ENCODE results near the gene GAST. TPM values are rescaled to one million over a fixed set of nuclear protein-coding genes. Genes with fewer than 3 reads are reported as not detected.

The GAST gene
- total RNA-seq, 1 donor from 2014 or later, result not detected

GRCh38 chr17:41724476-41725050 is 12.4 kb downstream of the GAST start:
- TF ChIP-seq CTCF (IDR thresholded peaks at IDR 0.05), result no peak
- ATAC-seq (no peak), DNase-seq (no peak)
- Histone ChIP-seq H3K27ac (no peak overlapping the region), H3K27me3 (ENCODE audit: low read depth) (no peaks in the 10 kb centered on the region), H3K36me3 (no peaks in the 10 kb centered on the region), H3K4me3 (no peak overlapping the region), H3K9me3 (no peaks in the 10 kb centered on the region), H3K4me1 (no peaks in the 10 kb centered on the region)
- intact Hi-C loops (cut with DNase I), result no loop called here

DNA sequence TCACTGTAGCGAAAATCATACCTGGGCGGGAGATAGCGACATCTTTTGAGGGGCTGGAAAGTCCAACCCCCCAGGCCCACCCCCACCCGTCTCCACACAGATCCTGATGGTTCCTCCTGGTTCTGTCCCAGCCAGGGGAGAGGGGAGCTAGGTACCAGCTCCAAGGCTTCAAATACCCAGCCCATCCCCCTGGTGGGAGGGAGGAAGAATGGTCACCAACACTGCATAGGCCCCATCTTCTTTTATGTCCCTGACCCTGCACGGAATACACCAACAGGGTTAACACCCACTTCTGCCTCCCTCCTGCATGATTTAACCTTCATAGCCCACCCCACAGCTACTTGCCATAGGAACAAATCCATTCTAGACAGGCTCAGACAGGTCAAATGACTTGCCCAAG is 13.0 kb downstream of the GAST start:
- no peak for DNase-seq

DNA sequence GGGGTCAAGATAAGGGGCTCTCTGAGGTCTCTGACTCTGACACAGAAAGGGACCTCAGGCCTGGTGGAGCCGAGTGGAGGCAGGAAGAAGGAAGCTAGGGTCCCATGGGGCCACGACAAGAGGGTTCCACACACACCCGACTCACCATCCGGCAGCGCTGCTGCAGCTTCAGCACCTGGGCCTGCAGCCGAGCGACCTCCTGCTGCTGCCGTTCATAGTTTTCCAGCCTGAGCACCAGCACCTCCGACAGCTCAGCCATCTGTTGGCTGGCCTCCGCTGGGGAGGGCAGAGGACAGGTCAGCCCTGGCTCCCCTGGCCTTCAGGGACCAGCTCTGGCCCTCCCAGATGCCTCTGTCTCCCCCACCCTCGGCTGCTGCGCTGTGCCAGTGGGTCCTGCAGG is 15.9 kb downstream of the GAST start:
- Histone ChIP-seq H3K27me3 (ENCODE audit: low read depth) (peaks cover 14% of the 10 kb centered on the region), H3K4me1 (no peaks in the 10 kb centered on the region), H3K36me3 (no peaks in the 10 kb centered on the region), H3K4me3 (no peak overlapping the region), H3K27ac (no peak overlapping the region), H3K9me3 (no peaks in the 10 kb centered on the region)
- DNase-seq, result no peak
- ATAC-seq, result no peak
- intact Hi-C loops (cut with DNase I), result no loop called here
- TF ChIP-seq CTCF (IDR thresholded peaks at IDR 0.05), result no peak

More for the DNA sequence above, 13.0 kb downstream of the GAST start:
- no peaks in the 10 kb centered on the region for H3K4me1 ChIP-seq
- H3K36me3 ChIP-seq, result no peaks in the 10 kb centered on the region
- no peak for TF ChIP-seq CTCF (IDR thresholded peaks at IDR 0.05)
- H3K9me3 ChIP-seq, result no peaks in the 10 kb centered on the region
- intact Hi-C loops (cut with DNase I), result no loop called here
- H3K27ac ChIP-seq, result no peak overlapping the region
- no peak overlapping the region for H3K4me3 ChIP-seq
- H3K27me3 ChIP-seq (ENCODE audit: low read depth), result no peaks in the 10 kb centered on the region
- ATAC-seq, result no peak

DNA sequence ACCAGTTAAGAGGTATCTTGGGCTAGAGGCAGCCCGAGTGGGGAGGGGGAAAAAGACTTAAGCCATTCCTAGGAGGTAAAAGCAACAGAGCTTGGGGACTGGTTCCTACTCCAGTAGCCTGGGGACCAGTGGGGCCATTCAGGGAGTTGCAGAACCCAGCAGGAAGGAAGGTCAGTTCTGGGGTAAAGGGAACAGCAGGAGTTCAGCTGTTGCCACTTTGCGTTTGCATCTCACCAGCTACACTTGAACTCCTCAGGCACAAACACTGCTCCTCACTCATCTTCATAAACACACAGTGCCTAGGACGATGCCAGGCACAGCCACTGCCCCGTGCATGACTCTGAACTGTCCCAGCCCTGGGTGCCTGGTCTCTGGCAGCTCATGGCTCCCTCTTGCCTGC is 18.3 kb downstream of the GAST start:
- peaks cover 15% of the 10 kb centered on the region for H3K4me1 ChIP-seq
- H3K36me3 ChIP-seq, result no peaks in the 10 kb centered on the region
- ATAC-seq (no peak), DNase-seq (no peak)
- no peaks in the 10 kb centered on the region for H3K9me3 ChIP-seq
- intact Hi-C loops (cut with DNase I), result loop anchor here (10.0 kb wide), 1 partner anchor 64 kb away; no protein-coding TSS in a partner anchor
- H3K4me3 ChIP-seq, result no peak overlapping the region
- H3K27me3 ChIP-seq (ENCODE audit: low read depth), result peaks cover 39% of the 10 kb centered on the region
- H3K27ac ChIP-seq, result no peak overlapping the region
- no peak for TF ChIP-seq CTCF (IDR thresholded peaks at IDR 0.05)

- ATAC-seq (no peak), DNase-seq (no peak)
- no peak overlapping the region for H3K4me3 ChIP-seq
- no peak for TF ChIP-seq CTCF (IDR thresholded peaks at IDR 0.05)
- H3K9me3 ChIP-seq, result no peaks in the 10 kb centered on the region
- peaks cover 52% of the 10 kb centered on the region for H3K27me3 ChIP-seq (ENCODE audit: low read depth)
- peaks cover 15% of the 10 kb centered on the region for H3K4me1 ChIP-seq
- no peak overlapping the region for H3K27ac ChIP-seq
- intact Hi-C loops (cut with DNase I), result loop anchor here (10.0 kb wide), 1 partner anchor 63 kb away; no protein-coding TSS in a partner anchor
- no peaks in the 10 kb centered on the region for H3K36me3 ChIP-seq
Measured at GRCh38 chr17:41731836-41732235, 19.7 kb downstream of the GAST start.

Data from lower lobe of right lung (tissue), 2 donors.